ENCODE data around the gene GOLGA5. TPM values are rescaled to one million over a fixed set of nuclear protein-coding genes. Genes with fewer than 3 reads are reported as not detected.

The GOLGA5 gene
- total and polyA plus RNA-seq, 2 of the 13 experiments (the other 11 are each of a cell fraction or from before 2014, with no cell fraction given): 31.0 to 40.0 TPM

DNA sequence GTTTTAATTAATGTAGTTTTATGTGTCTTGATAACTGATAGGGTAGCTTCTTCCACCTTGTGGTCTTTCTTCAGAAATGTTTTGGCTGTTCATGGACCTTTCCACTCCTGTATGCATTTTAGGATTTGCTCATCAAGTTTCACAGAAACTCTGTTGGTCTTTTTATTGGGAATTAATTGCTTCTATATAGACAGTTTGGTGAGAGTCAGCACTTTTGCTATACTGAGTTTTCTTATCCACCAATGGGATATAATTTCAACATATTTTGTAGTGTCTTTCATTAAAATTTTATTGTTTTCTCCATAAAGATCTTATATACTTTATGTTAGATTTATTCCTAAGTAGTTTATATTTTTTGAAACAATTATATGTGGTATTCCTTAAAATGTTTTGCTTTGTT, 7.8 kb downstream of the GOLGA5 start:
- no peaks in the 10 kb centered on the region for H3K27me3 ChIP-seq (ENCODE audit: control insufficient read depth in 1 of 2, insufficient read depth in 2 of 2, low read length in 2 of 2)
- H3K9ac ChIP-seq (ENCODE audit: insufficient read depth, low read depth, low read length): no peak overlapping the region
- TF ChIP-seq ZNF660 (CRISPR knock-in tag; IDR thresholded peaks at IDR 0.05; ENCODE audit: borderline replicate concordance, low read depth) (no peak), TBP (CRISPR knock-in tag; IDR thresholded peaks at IDR 0.05) (no peak), MAFK (conservative IDR thresholded peaks at IDR 0.05 in 1 of 2, IDR thresholded peaks at IDR 0.05 in 1 of 2; ENCODE audit: low read length in 2 of 2) (peak; percentile 64 to 77), MAFF (IDR thresholded peaks at IDR 0.05; ENCODE audit: low read depth, low read length) (0 out of 2 replicates have a peak, but pooled peaks have one; percentile 55)
- peaks cover 61% of the 10 kb centered on the region for H3K79me2 ChIP-seq (ENCODE audit: insufficient read depth, low read length)
- H3K4me1 ChIP-seq (ENCODE audit: insufficient read depth, low read length): peaks cover 50% of the 10 kb centered on the region
- no peak overlapping the region for H3K27ac ChIP-seq (ENCODE audit: extremely low read length, insufficient read depth, low read length)
- no peak for ATAC-seq
- no peak overlapping the region for H3K4me3 ChIP-seq (replicated peaks in 1 of 3; ENCODE audit: insufficient read depth in 1 of 3, low read depth in 2 of 3, low read length in 3 of 3)
- no peaks in the 10 kb centered on the region for H3K9me3 ChIP-seq (ENCODE audit: low read length)
- 0 out of 2 replicates have a peak, but pooled peaks cover 7% of the 10 kb centered on the region for H4K20me1 ChIP-seq (ENCODE audit: insufficient read depth, low read length)
- peaks cover 1 to 16% of the 10 kb centered on the region in 2 experiments; a peak in 3 of 5 replicates for H3K36me3 ChIP-seq (replicated peaks in 1 of 2; ENCODE audit: control insufficient read depth in 1 of 2, insufficient read depth in 2 of 2, low read length in 2 of 2)
- POLR2A ChIA-PET: no interaction called here
- H2AFZ ChIP-seq (ENCODE audit: low read length): no peak overlapping the region
- no peak for FAIRE-seq
- no TSS peak for BruUV-seq (replicated peaks)
- H3K4me2 ChIP-seq (ENCODE audit: low read depth, low read length): peak overlapping the region; percentile 38; the same call in 1 of the 2 replicates
- DNase-seq (ENCODE audit: low spot score): no peak
- CTCF ChIA-PET (ENCODE audit: low intra/inter-chr PET ratio, low total read pairs): no interaction called here
- in situ Hi-C loops (cut with HindIII; ENCODE audit: extremely low pct_ligation_motif_present, low pct_unique_long_range_greater_than_20kb): no loop called here
- intact Hi-C loops (cut with micrococcal nuclease; ENCODE audit: unreplicated experiment): no loop called here

DNA sequence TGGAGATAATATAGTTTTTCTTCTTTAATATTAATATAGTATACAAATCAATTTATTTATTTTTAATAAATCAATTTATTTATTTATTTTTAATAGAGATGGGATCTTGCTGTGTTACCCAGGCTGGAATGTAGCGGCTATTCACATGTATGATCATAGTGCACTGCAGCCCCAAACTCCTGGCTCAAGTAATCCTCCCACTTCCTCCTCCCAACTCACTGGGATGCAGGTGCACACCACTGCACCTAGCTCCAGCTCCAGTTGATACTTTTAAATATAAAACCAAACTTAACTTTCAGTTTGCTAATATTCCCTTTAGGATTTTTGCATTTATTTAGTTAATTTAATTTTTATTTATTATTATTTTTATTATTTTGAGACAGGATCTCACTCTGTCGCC, 8.6 kb downstream of the GOLGA5 start:
- Histone ChIP-seq H3K79me2 (ENCODE audit: insufficient read depth, low read length) (peaks cover 58% of the 10 kb centered on the region), H3K4me1 (ENCODE audit: insufficient read depth, low read length) (peaks cover 42% of the 10 kb centered on the region), H3K9me3 (ENCODE audit: low read length) (no peaks in the 10 kb centered on the region), H3K36me3 (replicated peaks in 1 of 2; ENCODE audit: control insufficient read depth in 1 of 2, insufficient read depth in 2 of 2, low read length in 2 of 2) (peaks cover 5 to 22% of the 10 kb centered on the region in 2 experiments), H2AFZ (ENCODE audit: low read length) (no peak overlapping the region), H3K9ac (ENCODE audit: insufficient read depth, low read depth, low read length) (no peak overlapping the region), H3K27me3 (ENCODE audit: control insufficient read depth in 1 of 2, insufficient read depth in 2 of 2, low read length in 2 of 2) (no peaks in the 10 kb centered on the region), H3K4me2 (ENCODE audit: low read depth, low read length) (no peak overlapping the region), H3K27ac (ENCODE audit: extremely low read length, insufficient read depth, low read length) (no peak overlapping the region), H3K4me3 (replicated peaks in 1 of 3; ENCODE audit: insufficient read depth in 1 of 3, low read depth in 2 of 3, low read length in 3 of 3) (no peak overlapping the region), H4K20me1 (ENCODE audit: insufficient read depth, low read length) (0 out of 2 replicates have a peak, but pooled peaks cover 7% of the 10 kb centered on the region)
- WGBS (ENCODE audit: low lambda C conversion rate): 97% methylated on average over 2 of the region's 2 CpGs
- TF ChIP-seq GATA4 (IDR thresholded peaks at IDR 0.05; ENCODE audit: borderline replicate concordance, low read depth): no peak
- peak; percentile 87 for TF ChIP-seq ZNF263 (CRISPR knock-in tag; IDR thresholded peaks at IDR 0.05)
- TF ChIP-seq ZFP37 (CRISPR knock-in tag; IDR thresholded peaks at IDR 0.05; ENCODE audit: borderline replicate concordance): no peak
- TF ChIP-seq ZNF460 (CRISPR knock-in tag; IDR thresholded peaks at IDR 0.05; ENCODE audit: borderline replicate concordance): no peak
- no peak for TF ChIP-seq RARG (CRISPR knock-in tag; IDR thresholded peaks at IDR 0.05; ENCODE audit: low read depth)
- TF ChIP-seq ARNT2 (CRISPR knock-in tag; IDR thresholded peaks at IDR 0.05; ENCODE audit: low read depth): no peak
- intact Hi-C loops (cut with micrococcal nuclease; ENCODE audit: unreplicated experiment): no loop called here
- no peak for DNase-seq (ENCODE audit: low spot score)
- no peak for FAIRE-seq
- in situ Hi-C loops (cut with HindIII; ENCODE audit: extremely low pct_ligation_motif_present, low pct_unique_long_range_greater_than_20kb): no loop called here
- BruUV-seq (replicated peaks): no TSS peak
- ATAC-seq: no peak
- ChIA-PET CTCF (ENCODE audit: low intra/inter-chr PET ratio, low total read pairs) (no interaction called here), POLR2A (no interaction called here)

Measured in HepG2 (cell line).